Left ventricle myocardium inferior (tissue), 1 donor: ENCODE measurements around the gene NTM. TPM values are rescaled to one million over a fixed set of nuclear protein-coding genes. Genes with fewer than 3 reads are reported as not detected.

Source experiments
- DNase-seq: peaks from one replicate; pipeline ENCODE4 v3.0.0-alpha.2; 2020
- H3K27ac ChIP-seq: fragments of 200-600 bp; replicated peaks from 2 replicates; pipeline ENCODE4 v1.8.0; 2021
- H3K27me3 ChIP-seq: fragments of 200-600 bp; 2 replicates; pipeline ENCODE4 v1.8.0; 2021; ENCODE audit warnings: low read depth
- H3K36me3 ChIP-seq: fragments of 200-600 bp; 2 replicates; pipeline ENCODE4 v1.8.0; 2021
- H3K4me1 ChIP-seq: fragments of 200-600 bp; 2 replicates; pipeline ENCODE4 v1.8.0; 2021
- H3K4me3 ChIP-seq: fragments of 200-600 bp; 2 replicates; pipeline ENCODE4 v1.8.0; 2021; ENCODE audit warnings: mild to moderate bottlenecking, moderate library complexity
- H3K9me3 ChIP-seq: fragments of 200-600 bp; replicated peaks from 2 replicates; pipeline ENCODE4 v1.8.0; 2021
- CTCF ChIP-seq: fragments of 200-600 bp; IDR thresholded peaks from 2 replicates; pipeline ENCODE4 v1.8.0; 2021; ENCODE audit warnings: antibody characterized with exemption, mild to moderate bottlenecking, borderline replicate concordance
- intact Hi-C: fragments of 100-400 bp; cut with micrococcal nuclease; formaldehyde crosslinking; loops from one replicate; pipeline ENCODE4 v1.11.0; 2022
- total RNA-seq: library from RNA; stranded (reverse); fragmentation: NEBNext Ultra II Directional; extraction: Animal tissue kit (Norgen Biotek cat#: 25700); gene quantifications from one replicate; pipeline ENCODE4 v1.2.1, GENCODE V29; 2021
- donor health status: DM: no; HTN: yes; CAD: no; lungs with severe emphysema.

Gene NTM
- total RNA-seq, 1 donor from 2014 or later: 1.0 TPM

GRCh38 chr11:131385763-131386390 lies 15.5 kb downstream of the NTM start:
- no peaks in the 10 kb centered on the region for H3K36me3 ChIP-seq
- no peak overlapping the region for H3K27ac ChIP-seq
- no peak for DNase-seq
- peaks cover 45% of the 10 kb centered on the region for H3K27me3 ChIP-seq
- no peaks in the 10 kb centered on the region for H3K4me1 ChIP-seq
- no peak for TF ChIP-seq CTCF
- intact Hi-C loops: no loop called here
- no peak overlapping the region for H3K4me3 ChIP-seq
- H3K9me3 ChIP-seq: no peaks in the 10 kb centered on the region

GRCh38 chr11:131386408-131386807 lies 16.0 kb downstream of the NTM start:
- intact Hi-C loops: no loop called here

GRCh38 chr11:131388030-131388429 lies 17.6 kb downstream of the NTM start:
- H3K4me1 ChIP-seq: no peaks in the 10 kb centered on the region
- intact Hi-C loops: no loop called here
- DNase-seq: no peak
- no peak overlapping the region for H3K4me3 ChIP-seq
- peaks cover 33% of the 10 kb centered on the region for H3K27me3 ChIP-seq
- H3K27ac ChIP-seq: no peak overlapping the region
- H3K36me3 ChIP-seq: no peaks in the 10 kb centered on the region
- TF ChIP-seq CTCF: no peak
- H3K9me3 ChIP-seq: no peaks in the 10 kb centered on the region

More at GRCh38 chr11:131386408-131386807, 16.0 kb downstream of the NTM start:
- H3K4me3 ChIP-seq: no peak overlapping the region
- TF ChIP-seq CTCF: no peak
- no peaks in the 10 kb centered on the region for H3K9me3 ChIP-seq
- peaks cover 41% of the 10 kb centered on the region for H3K27me3 ChIP-seq
- H3K27ac ChIP-seq: no peak overlapping the region
- H3K4me1 ChIP-seq: no peaks in the 10 kb centered on the region
- H3K36me3 ChIP-seq: no peaks in the 10 kb centered on the region
- no peak for DNase-seq

- no peaks in the 10 kb centered on the region for H3K36me3 ChIP-seq
- no peak overlapping the region for H3K27ac ChIP-seq
- intact Hi-C loops: no loop called here
These were observed 19.2 kb downstream of the NTM start for GRCh38 chr11:131389582-131389981.

GRCh38 chr11:131391176-131391575 lies 20.8 kb downstream of the NTM start:
- Histone ChIP-seq H3K4me3 (no peak overlapping the region), H3K27me3 (peaks cover 26% of the 10 kb centered on the region), H3K36me3 (no peaks in the 10 kb centered on the region), H3K27ac (no peak overlapping the region), H3K4me1 (no peaks in the 10 kb centered on the region), H3K9me3 (no peaks in the 10 kb centered on the region)
- no peak for DNase-seq
- intact Hi-C loops: no loop called here
- no peak for TF ChIP-seq CTCF

More at GRCh38 chr11:131389582-131389981, 19.2 kb downstream of the NTM start:
- H3K27me3 ChIP-seq: peaks cover 29% of the 10 kb centered on the region
- no peak overlapping the region for H3K4me3 ChIP-seq
- TF ChIP-seq CTCF: no peak
- no peaks in the 10 kb centered on the region for H3K4me1 ChIP-seq
- no peak for DNase-seq
- H3K9me3 ChIP-seq: no peaks in the 10 kb centered on the region
